CD4-positive, alpha-beta memory T cell (primary cell): Measurements from ENCODE around the gene ZNF407. TPM values are rescaled to one million over a fixed set of nuclear protein-coding genes. Genes with fewer than 3 reads are reported as not detected.

Experiments
- CTCF ChIA-PET: fragments of 350-600 bp; sonication (Branson Sonifier 250); formaldehyde crosslinking; loops from one replicate; lab custom pipeline; 2021; ENCODE audit warnings: inconsistent platforms; ENCODE audit not compliant: partially characterized antibody; lab: Charles Lee
- POLR2A ChIA-PET: fragments of 350-600 bp; sonication (Branson Sonifier 250); formaldehyde crosslinking; loops from one replicate; lab custom pipeline; 2021; ENCODE audit not compliant: partially characterized antibody; lab: Charles Lee
- DNase-seq, 5 donors: peaks; one replicate each; pipeline versions ENCODE4 v3.0.0 to v3.0.0-alpha.2; 2020 to 2022; ENCODE audit warnings: mixed read lengths in 1 of 5
- H3K27ac ChIP-seq: one replicate; pipeline ENCODE4 v1.7.0; 2013; ENCODE audit warnings: low read depth, low read length
- H3K27me3 ChIP-seq: 2 replicates; pipeline ENCODE4 v1.7.0; 2013; ENCODE audit warnings: mild to moderate bottlenecking, low read length, moderate library complexity; ENCODE audit not compliant: insufficient read depth
- H3K36me3 ChIP-seq: 2 replicates; pipeline ENCODE4 v1.7.0; 2013; ENCODE audit warnings: mild to moderate bottlenecking, low read length, moderate library complexity; ENCODE audit not compliant: insufficient read depth
- H3K4me1 ChIP-seq: 2 replicates; pipeline ENCODE4 v1.7.0; 2013; ENCODE audit warnings: mild to moderate bottlenecking, low read length, moderate library complexity; ENCODE audit not compliant: insufficient read depth
- H3K4me3 ChIP-seq, 2 donors: one replicate each; pipeline ENCODE4 v1.7.0; 2013; ENCODE audit warnings: low read length in 2 of 2, mild to moderate bottlenecking in 1 of 2
- H3K9me3 ChIP-seq, 2 donors: one replicate each; pipeline ENCODE4 v1.7.0; 2013; ENCODE audit warnings: low read length in 2 of 2, control low read depth in 1 of 2; ENCODE audit not compliant: control insufficient read depth in 1 of 2
- H3K27ac Mint-ChIP-seq, 7 donors: one replicate each; pipeline ENCODE4 v1.8.0; 2020 to 2021; ENCODE audit warnings: mixed read lengths in 7 of 7, mild to moderate bottlenecking in 6 of 7, inconsistent platforms in 3 of 7, moderate library complexity in 3 of 7
- H3K27me3 Mint-ChIP-seq, 2 donors: one replicate each; pipeline ENCODE4 v1.8.0; 2020 to 2021; ENCODE audit warnings: mixed read lengths in 2 of 2
- H3K36me3 Mint-ChIP-seq, 2 donors: one replicate each; pipeline ENCODE4 v1.8.0; 2020 to 2021; ENCODE audit warnings: mixed read lengths in 2 of 2, inconsistent platforms in 1 of 2, mild to moderate bottlenecking in 1 of 2
- H3K4me1 Mint-ChIP-seq, 4 donors: one replicate each; pipeline ENCODE4 v1.8.0; 2020 to 2021; ENCODE audit warnings: mixed read lengths in 4 of 4, mild to moderate bottlenecking in 1 of 4
- H3K4me3 Mint-ChIP-seq, 8 donors: one replicate each; pipeline ENCODE4 v1.8.0; 2020 to 2021; ENCODE audit warnings: mixed read lengths in 8 of 8, mild to moderate bottlenecking in 7 of 8, moderate library complexity in 6 of 8, inconsistent platforms in 3 of 8
- H3K9me3 Mint-ChIP-seq, 8 donors: one replicate each; pipeline ENCODE4 v1.8.0; 2020 to 2021; ENCODE audit warnings: mixed read lengths in 8 of 8, mild to moderate bottlenecking in 5 of 8, inconsistent platforms in 3 of 8, moderate library complexity in 1 of 8
- intact Hi-C: fragments of 100-400 bp; cut with micrococcal nuclease; formaldehyde crosslinking; loops from one replicate; pipeline ENCODE4 v1.15.1; 2023
- polyA plus RNA-seq, 2 donors: library from polyadenylated mRNA; unstranded; fragments of 300-500 nt; fragmentation: Illumina TruSeq; gene quantifications; one replicate each; pipeline ENCODE4 v1.2.3, GENCODE V29; 2021
- total RNA-seq, 2 experiments: library from RNA; stranded (reverse); gene quantifications; one replicate each; pipeline ENCODE4 v1.2.3, GENCODE V29; 2021

Gene ZNF407
- total and polyA plus RNA-seq, 4 experiments from 2014 or later: 1.8 to 26.9 (median 15.3) TPM

- H3K4me3 Mint-ChIP-seq: no peak overlapping the region
- H3K27ac Mint-ChIP-seq: no peak overlapping the region
- ChIA-PET POLR2A (no interaction called here), CTCF (interaction anchor here (0.6 kb wide), 1 partner anchor 22 kb away, joined by 3 read pairs; no protein-coding TSS in a partner anchor)
- H3K4me1 Mint-ChIP-seq: peaks cover 0 to 7% (median 0%) of the 10 kb centered on the region in 4 donors
- intact Hi-C loops: no loop called here
- H3K36me3 Mint-ChIP-seq: peaks cover 24 to 28% of the 10 kb centered on the region in 2 donors
- Histone ChIP-seq H3K36me3 (no peaks in the 10 kb centered on the region), H3K9me3 (no peaks in the 10 kb centered on the region), H3K4me3 (no peak overlapping the region), H3K27ac (no peak overlapping the region), H3K27me3 (no peaks in the 10 kb centered on the region), H3K4me1 (no peaks in the 10 kb centered on the region)
- no peaks in the 10 kb centered on the region for H3K27me3 Mint-ChIP-seq
- no peak for DNase-seq
- no peaks in the 10 kb centered on the region for H3K9me3 Mint-ChIP-seq
Measured at GRCh38 chr18:74791501-74792194, 194.0 kb downstream of the ZNF407 start.

GRCh38 chr18:74793746-74794145 is 196.1 kb downstream of the ZNF407 start:
- Histone ChIP-seq H3K9me3 (no peaks in the 10 kb centered on the region), H3K36me3 (no peaks in the 10 kb centered on the region), H3K4me1 (no peaks in the 10 kb centered on the region), H3K4me3 (no peak overlapping the region), H3K27ac (no peak overlapping the region), H3K27me3 (no peaks in the 10 kb centered on the region)
- POLR2A ChIA-PET: no interaction called here
- H3K4me3 Mint-ChIP-seq: no peak overlapping the region
- peaks cover 0 to 10% (median 3%) of the 10 kb centered on the region in 4 donors for H3K4me1 Mint-ChIP-seq
- H3K36me3 Mint-ChIP-seq: peaks cover 17 to 18% of the 10 kb centered on the region in 2 donors
- intact Hi-C loops: no loop called here
- CTCF ChIA-PET: no interaction called here
- no peaks in the 10 kb centered on the region for H3K27me3 Mint-ChIP-seq
- DNase-seq: no peak
- H3K27ac Mint-ChIP-seq: no peak overlapping the region
- peaks cover 0 to 2% (median 0%) of the 10 kb centered on the region in 8 donors for H3K9me3 Mint-ChIP-seq

- Mint-ChIP-seq H3K9me3 (peaks cover 0 to 2% (median 0%) of the 10 kb centered on the region in 8 donors), H3K4me3 (no peak overlapping the region), H3K27ac (no peak overlapping the region), H3K36me3 (peaks cover 6 to 13% of the 10 kb centered on the region in 2 donors), H3K27me3 (no peaks in the 10 kb centered on the region), H3K4me1 (peaks cover 0 to 10% (median 3%) of the 10 kb centered on the region in 4 donors)
- no peak for DNase-seq
- CTCF ChIA-PET: no interaction called here
- Histone ChIP-seq H3K4me1 (no peaks in the 10 kb centered on the region), H3K27me3 (no peaks in the 10 kb centered on the region), H3K4me3 (no peak overlapping the region), H3K9me3 (no peaks in the 10 kb centered on the region), H3K36me3 (no peaks in the 10 kb centered on the region), H3K27ac (no peak overlapping the region)
- intact Hi-C loops: no loop called here
- POLR2A ChIA-PET: no interaction called here
Measured at GRCh38 chr18:74795751-74796150, 198.1 kb downstream of the ZNF407 start.

GRCh38 chr18:74796211-74796610 is 198.5 kb downstream of the ZNF407 start:
- intact Hi-C loops: no loop called here
- Mint-ChIP-seq H3K27me3 (no peaks in the 10 kb centered on the region), H3K4me3 (no peak overlapping the region), H3K4me1 (peaks cover 0 to 10% (median 3%) of the 10 kb centered on the region in 4 donors), H3K36me3 (peaks cover 6 to 13% of the 10 kb centered on the region in 2 donors), H3K27ac (no peak overlapping the region), H3K9me3 (peaks cover 0 to 2% (median 0%) of the 10 kb centered on the region in 8 donors)
- DNase-seq: no peak
- ChIA-PET POLR2A (no interaction called here), CTCF (no interaction called here)
- no peak overlapping the region for H3K4me3 ChIP-seq
- H3K9me3 ChIP-seq: no peaks in the 10 kb centered on the region
- H3K4me1 ChIP-seq: no peaks in the 10 kb centered on the region
- no peak overlapping the region for H3K27ac ChIP-seq
- H3K36me3 ChIP-seq: no peaks in the 10 kb centered on the region
- no peaks in the 10 kb centered on the region for H3K27me3 ChIP-seq

- no peaks in the 10 kb centered on the region for H3K36me3 ChIP-seq
- Mint-ChIP-seq H3K9me3 (peaks cover 0 to 2% (median 0%) of the 10 kb centered on the region in 8 donors), H3K4me1 (peaks cover 0 to 10% (median 3%) of the 10 kb centered on the region in 4 donors), H3K27ac (peak overlapping the region in 3 of 7 donors; percentile 34 to 63 (median 44)), H3K27me3 (no peaks in the 10 kb centered on the region), H3K4me3 (peak overlapping the region in 1 of 8 donors; percentile 36), H3K36me3 (peaks cover 3 to 6% of the 10 kb centered on the region in 2 donors)
- no peaks in the 10 kb centered on the region for H3K4me1 ChIP-seq
- DNase-seq: no peak
- H3K27ac ChIP-seq: no peak overlapping the region
- ChIA-PET CTCF (no interaction called here), POLR2A (no interaction called here)
- H3K4me3 ChIP-seq: no peak overlapping the region
- intact Hi-C loops: no loop called here
- no peaks in the 10 kb centered on the region for H3K27me3 ChIP-seq
- no peaks in the 10 kb centered on the region for H3K9me3 ChIP-seq
Measured at GRCh38 chr18:74796841-74797576, 199.3 kb downstream of the ZNF407 start.

- H3K27me3 Mint-ChIP-seq: no peaks in the 10 kb centered on the region
- Histone ChIP-seq H3K4me1 (no peaks in the 10 kb centered on the region), H3K9me3 (no peaks in the 10 kb centered on the region), H3K4me3 (no peak overlapping the region), H3K36me3 (no peaks in the 10 kb centered on the region), H3K27me3 (no peaks in the 10 kb centered on the region), H3K27ac (no peak overlapping the region)
- CTCF ChIA-PET: no interaction called here
- DNase-seq: no peak
- peaks cover 0 to 10% (median 3%) of the 10 kb centered on the region in 4 donors for H3K4me1 Mint-ChIP-seq
- peaks cover 3 to 6% of the 10 kb centered on the region in 2 donors for H3K36me3 Mint-ChIP-seq
- intact Hi-C loops: no loop called here
- POLR2A ChIA-PET: no interaction called here
- H3K4me3 Mint-ChIP-seq: no peak overlapping the region
- H3K9me3 Mint-ChIP-seq: peaks cover 0 to 2% (median 0%) of the 10 kb centered on the region in 8 donors
- H3K27ac Mint-ChIP-seq: peak overlapping the region in 1 of 7 donors; percentile 34
Measured at GRCh38 chr18:74797577-74798151, 200.0 kb downstream of the ZNF407 start.

GRCh38 chr18:74799542-74799941 is 201.9 kb downstream of the ZNF407 start:
- no peak overlapping the region for H3K27ac ChIP-seq
- Mint-ChIP-seq H3K9me3 (peaks cover 0 to 2% (median 0%) of the 10 kb centered on the region in 8 donors), H3K27me3 (no peaks in the 10 kb centered on the region), H3K4me1 (peaks cover 0 to 10% (median 3%) of the 10 kb centered on the region in 4 donors), H3K27ac (no peak overlapping the region), H3K4me3 (no peak overlapping the region), H3K36me3 (peaks cover 8 to 10% of the 10 kb centered on the region in 2 donors)
- H3K9me3 ChIP-seq: no peaks in the 10 kb centered on the region
- no peaks in the 10 kb centered on the region for H3K4me1 ChIP-seq
- CTCF ChIA-PET: no interaction called here
- no peak overlapping the region for H3K4me3 ChIP-seq
- H3K36me3 ChIP-seq: no peaks in the 10 kb centered on the region
- H3K27me3 ChIP-seq: no peaks in the 10 kb centered on the region
- intact Hi-C loops: no loop called here
- no peak for DNase-seq
- POLR2A ChIA-PET: no interaction called here
